OCI-LY3 (cell line): ENCODE results near the gene CCDC170.

Experiments used
- H2AFZ ChIP-seq: fragments of 200-600, 300-600 bp; shearing (Covaris generic); 2 replicates; pipeline ENCODE4 v1.6.0; 2014; ENCODE audit warnings: antibody characterized with exemption, low read depth, low read length
- H3K27ac ChIP-seq: fragments of 200-600, 300-600 bp; sonication (generic); 2 replicates; pipeline ENCODE4 v1.5.1; 2014; ENCODE audit warnings: mild to moderate bottlenecking, low read length, moderate library complexity, mixed read lengths
- H3K27me3 ChIP-seq: fragments of 200-600, 300-600 bp; sonication (generic); 2 replicates; pipeline ENCODE4 v1.6.1; 2014; ENCODE audit warnings: low read depth, low read length, mixed read lengths
- H3K36me3 ChIP-seq: fragments of 200-600, 300-600 bp; sonication (generic); replicated peaks from 2 replicates; pipeline ENCODE3; 2014; ENCODE audit warnings: low read depth, low read length, mixed read lengths
- H3K4me1 ChIP-seq: fragments of 300-600, 200-600 bp; sonication (generic); 2 replicates; pipeline ENCODE4 v1.6.1; 2014; ENCODE audit warnings: low read length, mixed read lengths
- H3K4me2 ChIP-seq: fragments of 200-600, 300-600 bp; sonication (generic); 2 replicates; pipeline ENCODE4 v1.6.1; 2014; ENCODE audit warnings: low read length, mixed read lengths
- H3K4me3 ChIP-seq: fragments of 300-600, 200-600 bp; sonication (generic); 2 replicates; pipeline ENCODE4 v1.5.1; 2014; ENCODE audit warnings: antibody characterized with exemption, mild to moderate bottlenecking, low read length, moderate library complexity
- H3K79me2 ChIP-seq: fragments of 300-600, 200-600 bp; shearing (Covaris generic); 2 replicates; pipeline ENCODE4 v1.6.1; 2014; ENCODE audit warnings: mild to moderate bottlenecking, low read length, mixed read lengths
- H3K9ac ChIP-seq: fragments of 300-600, 200-600 bp; shearing (Covaris generic); 2 replicates; pipeline ENCODE4 v1.6.0; 2014; ENCODE audit warnings: mild to moderate bottlenecking, low read length, moderate library complexity
- H3K9me3 ChIP-seq: fragments of 200-600, 300-600 bp; shearing (Covaris generic); 2 replicates; pipeline ENCODE4 v1.6.1; 2014; ENCODE audit warnings: low read length, mixed read lengths; ENCODE audit not compliant: insufficient read depth
- H4K20me1 ChIP-seq: fragments of 200-600, 300-600 bp; sonication (generic); 2 replicates; pipeline ENCODE4 v1.6.1; 2016; ENCODE audit warnings: low read length, mixed read lengths; ENCODE audit not compliant: insufficient read depth
- EZH2phosphoT487 ChIP-seq: fragments of 200-600 bp; shearing (Covaris generic); IDR thresholded peaks from 2 replicates; pipeline ENCODE4 v1.6.1; 2018; ENCODE audit warnings: antibody characterized with exemption, mixed run types, low read depth
- TF ChIP-seq, protein P1 (sequence below): fragments of 200-600, 300-600 bp; sonication (generic); IDR thresholded peaks from 2 replicates; pipeline ENCODE4 v1.5.1; 2014; ENCODE audit warnings: antibody characterized with exemption, low read length, low read depth

Gene CCDC170

DNA sequence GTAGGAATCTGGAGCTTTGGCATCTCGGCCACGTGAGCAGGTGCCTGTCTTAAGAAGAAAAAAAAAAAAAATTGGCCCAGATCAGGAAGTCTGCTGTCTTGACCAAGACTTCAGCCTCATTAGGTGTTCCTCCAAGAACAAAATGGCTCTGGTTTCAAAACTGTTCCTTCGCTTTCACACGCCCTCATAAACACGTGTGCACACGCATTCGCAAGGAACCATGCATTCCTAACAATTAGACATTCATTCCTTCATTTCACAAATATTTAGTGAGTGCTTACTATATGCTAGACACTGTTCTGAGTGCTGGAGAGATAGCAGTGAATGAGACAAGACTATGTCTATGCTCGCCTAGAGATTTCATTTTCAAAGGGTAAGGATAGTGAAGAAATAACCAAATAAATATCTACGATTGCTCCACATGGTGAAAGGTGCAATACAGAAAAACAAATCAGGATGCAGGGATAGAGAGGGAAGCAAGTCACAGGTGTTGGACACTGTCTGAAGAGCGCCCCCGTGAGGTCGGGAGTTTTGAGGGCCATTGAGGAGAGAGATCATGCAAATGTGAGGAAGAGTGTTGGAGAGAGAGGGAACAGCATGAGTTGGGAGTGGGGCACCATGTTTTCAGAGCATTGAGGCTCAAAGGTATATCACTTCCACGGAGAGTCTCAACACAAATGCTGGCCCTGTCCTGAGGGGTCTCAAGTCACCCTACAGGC is 53.3 kb downstream of the CCDC170 start:
- TF ChIP-seq, protein P1, sequence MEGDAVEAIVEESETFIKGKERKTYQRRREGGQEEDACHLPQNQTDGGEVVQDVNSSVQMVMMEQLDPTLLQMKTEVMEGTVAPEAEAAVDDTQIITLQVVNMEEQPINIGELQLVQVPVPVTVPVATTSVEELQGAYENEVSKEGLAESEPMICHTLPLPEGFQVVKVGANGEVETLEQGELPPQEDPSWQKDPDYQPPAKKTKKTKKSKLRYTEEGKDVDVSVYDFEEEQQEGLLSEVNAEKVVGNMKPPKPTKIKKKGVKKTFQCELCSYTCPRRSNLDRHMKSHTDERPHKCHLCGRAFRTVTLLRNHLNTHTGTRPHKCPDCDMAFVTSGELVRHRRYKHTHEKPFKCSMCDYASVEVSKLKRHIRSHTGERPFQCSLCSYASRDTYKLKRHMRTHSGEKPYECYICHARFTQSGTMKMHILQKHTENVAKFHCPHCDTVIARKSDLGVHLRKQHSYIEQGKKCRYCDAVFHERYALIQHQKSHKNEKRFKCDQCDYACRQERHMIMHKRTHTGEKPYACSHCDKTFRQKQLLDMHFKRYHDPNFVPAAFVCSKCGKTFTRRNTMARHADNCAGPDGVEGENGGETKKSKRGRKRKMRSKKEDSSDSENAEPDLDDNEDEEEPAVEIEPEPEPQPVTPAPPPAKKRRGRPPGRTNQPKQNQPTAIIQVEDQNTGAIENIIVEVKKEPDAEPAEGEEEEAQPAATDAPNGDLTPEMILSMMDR, result peak; percentile 48
- no peak for TF ChIP-seq EZH2phosphoT487
- no peak overlapping the region for H3K9ac ChIP-seq
- no peak overlapping the region for H3K4me3 ChIP-seq
- H3K4me2 ChIP-seq, result no peak overlapping the region
- no peaks in the 10 kb centered on the region for H3K36me3 ChIP-seq
- no peak overlapping the region for H2AFZ ChIP-seq
- H3K9me3 ChIP-seq, result no peaks in the 10 kb centered on the region
- no peaks in the 10 kb centered on the region for H3K4me1 ChIP-seq
- H3K27me3 ChIP-seq, result no peaks in the 10 kb centered on the region
- H4K20me1 ChIP-seq, result no peaks in the 10 kb centered on the region
- no peaks in the 10 kb centered on the region for H3K79me2 ChIP-seq
- H3K27ac ChIP-seq, result no peak overlapping the region

DNA sequence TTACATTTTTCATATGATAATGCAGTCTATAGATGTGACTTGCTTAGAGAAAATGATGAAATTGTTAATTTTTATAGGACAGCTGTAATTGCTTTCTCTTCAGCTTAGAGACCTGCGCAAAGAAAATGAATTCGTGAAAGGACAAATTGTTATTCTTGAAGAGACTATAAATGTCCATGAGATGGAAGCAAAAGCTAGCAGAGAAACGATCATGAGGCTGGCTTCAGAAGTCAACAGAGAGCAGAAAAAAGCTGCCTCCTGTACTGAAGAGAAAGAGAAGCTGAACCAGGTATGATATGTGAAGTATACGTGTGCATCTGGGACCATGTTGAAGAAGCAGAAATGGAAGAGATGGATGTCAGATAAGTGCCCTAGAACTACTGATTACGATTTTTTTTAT is 54.4 kb downstream of the CCDC170 start:
- H3K27me3 ChIP-seq, result no peaks in the 10 kb centered on the region
- H3K9ac ChIP-seq, result no peak overlapping the region
- H3K4me2 ChIP-seq, result no peak overlapping the region
- no peak overlapping the region for H3K27ac ChIP-seq
- H3K9me3 ChIP-seq, result no peaks in the 10 kb centered on the region
- H3K36me3 ChIP-seq, result no peaks in the 10 kb centered on the region
- no peaks in the 10 kb centered on the region for H3K4me1 ChIP-seq
- H2AFZ ChIP-seq, result no peak overlapping the region
- no peaks in the 10 kb centered on the region for H3K79me2 ChIP-seq
- no peak overlapping the region for H3K4me3 ChIP-seq
- H4K20me1 ChIP-seq, result no peaks in the 10 kb centered on the region
- TF ChIP-seq, protein P1, result no peak
- TF ChIP-seq EZH2phosphoT487, result no peak

DNA sequence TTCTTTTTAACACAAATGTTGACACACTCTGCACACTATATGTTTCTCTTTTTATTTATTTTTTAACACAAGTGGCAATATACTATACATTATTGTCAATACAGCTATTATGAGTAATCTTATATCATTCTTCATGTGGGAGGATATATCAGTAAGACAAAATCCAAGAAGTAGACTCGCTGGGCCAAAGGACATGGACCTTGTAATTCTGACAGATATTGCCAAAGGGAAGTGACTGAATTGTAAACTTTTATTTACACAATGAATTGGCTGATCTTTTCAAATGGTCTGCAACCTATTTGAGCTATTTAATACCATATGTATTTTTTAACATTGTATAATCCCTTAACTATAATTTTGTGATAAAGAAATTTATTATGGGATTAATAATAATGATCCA is 56.0 kb downstream of the CCDC170 start:
- Histone ChIP-seq H2AFZ (no peak overlapping the region), H3K4me2 (no peak overlapping the region), H3K4me3 (no peak overlapping the region), H3K36me3 (no peaks in the 10 kb centered on the region), H3K9me3 (no peaks in the 10 kb centered on the region), H3K27ac (no peak overlapping the region), H3K27me3 (no peaks in the 10 kb centered on the region), H3K79me2 (no peaks in the 10 kb centered on the region), H3K9ac (no peak overlapping the region), H4K20me1 (no peaks in the 10 kb centered on the region), H3K4me1 (no peaks in the 10 kb centered on the region)
- TF ChIP-seq EZH2phosphoT487, result no peak
- TF ChIP-seq, protein P1, result no peak

DNA sequence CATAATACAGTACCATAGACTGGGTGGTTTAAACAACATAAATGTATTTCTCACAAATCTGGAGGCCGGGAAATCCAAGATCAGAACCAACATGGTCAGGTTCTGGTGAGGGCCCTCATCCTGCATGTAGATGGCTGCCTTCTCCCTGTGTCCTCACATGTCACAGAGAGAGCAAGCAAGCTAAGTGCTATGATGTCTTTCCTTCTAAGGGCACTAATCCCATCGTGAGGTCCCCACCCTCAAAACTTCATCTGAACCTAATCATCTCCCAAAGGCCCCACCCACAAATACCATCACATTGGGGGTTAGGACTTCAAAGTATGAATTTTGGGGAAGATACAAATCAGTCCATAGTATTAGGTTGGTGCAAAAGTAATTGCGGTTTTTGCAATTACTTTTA is 56.8 kb downstream of the CCDC170 start:
- Histone ChIP-seq H3K9me3 (no peaks in the 10 kb centered on the region), H3K27ac (no peak overlapping the region), H3K79me2 (no peaks in the 10 kb centered on the region), H3K27me3 (no peaks in the 10 kb centered on the region), H3K9ac (no peak overlapping the region), H3K4me1 (no peaks in the 10 kb centered on the region), H2AFZ (no peak overlapping the region), H3K36me3 (no peaks in the 10 kb centered on the region), H4K20me1 (no peaks in the 10 kb centered on the region), H3K4me3 (no peak overlapping the region), H3K4me2 (no peak overlapping the region)
- TF ChIP-seq, protein P1, result no peak
- no peak for TF ChIP-seq EZH2phosphoT487
